Peyer's patch (tissue), 4 donors: ENCODE data around the gene ADGRG7.

Source experiments
- POLR2A ChIP-seq, 2 donors: fragments of 450-650 bp; IDR thresholded peaks; one replicate each; pipeline ENCODE4 v1.5.1; 2017; ENCODE audit warnings: antibody characterized with exemption in 2 of 2, mild to moderate bottlenecking in 2 of 2, moderate library complexity in 2 of 2
- TF ChIP-seq, protein P1 (sequence below), 6 experiments: fragments of 450-650 bp in 4 of 6; fragments of 200-600 bp in 2 of 6; sonication (generic) in 1 of 6; IDR thresholded peaks; one replicate each; pipeline ENCODE4 v1.5.1; 2017 to 2019; ENCODE audit warnings: antibody characterized with exemption in 6 of 6, mild to moderate bottlenecking in 3 of 6, moderate library complexity in 1 of 6

- TF ChIP-seq, protein P1, sequence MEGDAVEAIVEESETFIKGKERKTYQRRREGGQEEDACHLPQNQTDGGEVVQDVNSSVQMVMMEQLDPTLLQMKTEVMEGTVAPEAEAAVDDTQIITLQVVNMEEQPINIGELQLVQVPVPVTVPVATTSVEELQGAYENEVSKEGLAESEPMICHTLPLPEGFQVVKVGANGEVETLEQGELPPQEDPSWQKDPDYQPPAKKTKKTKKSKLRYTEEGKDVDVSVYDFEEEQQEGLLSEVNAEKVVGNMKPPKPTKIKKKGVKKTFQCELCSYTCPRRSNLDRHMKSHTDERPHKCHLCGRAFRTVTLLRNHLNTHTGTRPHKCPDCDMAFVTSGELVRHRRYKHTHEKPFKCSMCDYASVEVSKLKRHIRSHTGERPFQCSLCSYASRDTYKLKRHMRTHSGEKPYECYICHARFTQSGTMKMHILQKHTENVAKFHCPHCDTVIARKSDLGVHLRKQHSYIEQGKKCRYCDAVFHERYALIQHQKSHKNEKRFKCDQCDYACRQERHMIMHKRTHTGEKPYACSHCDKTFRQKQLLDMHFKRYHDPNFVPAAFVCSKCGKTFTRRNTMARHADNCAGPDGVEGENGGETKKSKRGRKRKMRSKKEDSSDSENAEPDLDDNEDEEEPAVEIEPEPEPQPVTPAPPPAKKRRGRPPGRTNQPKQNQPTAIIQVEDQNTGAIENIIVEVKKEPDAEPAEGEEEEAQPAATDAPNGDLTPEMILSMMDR (IDR thresholded peaks at IDR 0.05): no peak
- TF ChIP-seq POLR2A (IDR thresholded peaks at IDR 0.05): no peak
Measured at GRCh38 chr3:100574536-100574935, 34.9 kb upstream of the ADGRG7 start.
